Neural crest cell (in vitro differentiated cells): ENCODE measurements around the gene ADTRP. TPM values are rescaled to one million over a fixed set of nuclear protein-coding genes. Genes with fewer than 3 reads are reported as not detected.

Source experiments
- DNase-seq: peaks from one replicate; pipeline ENCODE4 v3.0.0; 2021; ENCODE audit warnings: low read depth, mixed read lengths, low spot score
- H3K27ac Mint-ChIP-seq: one replicate; pipeline ENCODE4 v1.8.0; 2021; ENCODE audit warnings: mild to moderate bottlenecking, mixed read lengths; ENCODE audit not compliant: unreplicated experiment
- H3K27me3 Mint-ChIP-seq: 2 replicates; pipeline ENCODE4 v1.8.0; 2021; ENCODE audit warnings: low read depth, mild to moderate bottlenecking, mixed read lengths
- H3K36me3 Mint-ChIP-seq: 2 replicates; pipeline ENCODE4 v1.8.0; 2021; ENCODE audit warnings: low read depth, mild to moderate bottlenecking, mixed read lengths
- H3K4me1 Mint-ChIP-seq: 2 replicates; pipeline ENCODE4 v1.8.0; 2021; ENCODE audit warnings: mixed read lengths
- H3K4me3 Mint-ChIP-seq: one replicate; pipeline ENCODE4 v1.8.0; 2021; ENCODE audit warnings: mild to moderate bottlenecking, mixed read lengths
- H3K9me3 Mint-ChIP-seq: 2 replicates; pipeline ENCODE4 v1.8.0; 2021; ENCODE audit warnings: mixed read lengths
- CTCF ChIP-seq: fragments of 200-600 bp; sonication (generic); conservative IDR thresholded peaks from 2 replicates; pipeline ENCODE4 v1.5.0; 2021; ENCODE audit warnings: antibody characterized with exemption, mild to moderate bottlenecking
- total RNA-seq: library from RNA; stranded (reverse); gene quantifications from 2 replicates; pipeline ENCODE4 v1.2.1, GENCODE V29; 2021

Gene ADTRP
- total RNA-seq, 1 donor from 2014 or later, result not detected

GRCh38 chr6:11714798-11715285 lies 63.8 kb downstream of the ADTRP start:
- no peak overlapping the region for H3K27ac Mint-ChIP-seq
- no peaks in the 10 kb centered on the region for H3K36me3 Mint-ChIP-seq
- TF ChIP-seq CTCF, result no peak
- no peaks in the 10 kb centered on the region for H3K4me1 Mint-ChIP-seq
- peaks cover 4% of the 10 kb centered on the region for H3K9me3 Mint-ChIP-seq
- no peaks in the 10 kb centered on the region for H3K27me3 Mint-ChIP-seq
- DNase-seq, result no peak
- no peak overlapping the region for H3K4me3 Mint-ChIP-seq

GRCh38 chr6:11714116-11714797 lies 64.3 kb downstream of the ADTRP start:
- Mint-ChIP-seq H3K9me3 (peaks cover 5% of the 10 kb centered on the region), H3K4me1 (no peaks in the 10 kb centered on the region), H3K36me3 (peaks cover under 1% of the 10 kb centered on the region), H3K4me3 (no peak overlapping the region), H3K27ac (no peak overlapping the region), H3K27me3 (no peaks in the 10 kb centered on the region)
- TF ChIP-seq CTCF, result no peak
- DNase-seq, result no peak

DNA sequence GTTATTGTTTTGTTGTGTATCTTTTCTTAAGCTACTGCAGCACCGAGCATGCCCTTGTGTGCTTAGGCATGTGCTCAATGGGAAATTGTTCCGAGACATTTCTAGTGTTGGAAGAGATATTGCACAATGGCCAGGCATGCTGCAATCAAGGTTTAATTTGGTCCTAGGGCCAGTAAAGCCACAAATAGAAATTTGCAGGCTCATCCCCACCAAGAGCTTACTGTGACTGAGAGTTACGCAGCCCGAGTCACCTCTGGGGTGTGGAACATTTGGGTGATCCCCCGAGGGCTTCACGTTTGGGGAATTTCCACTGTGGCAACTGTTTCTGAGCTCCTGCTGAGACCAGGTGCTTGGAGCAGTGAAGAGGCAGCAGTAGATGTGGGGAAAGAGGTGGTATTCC lies 65.8 kb downstream of the ADTRP start:
- peaks cover 3% of the 10 kb centered on the region for H3K36me3 Mint-ChIP-seq
- no peak overlapping the region for H3K27ac Mint-ChIP-seq
- no peaks in the 10 kb centered on the region for H3K4me1 Mint-ChIP-seq
- H3K4me3 Mint-ChIP-seq, result no peak overlapping the region
- no peak for TF ChIP-seq CTCF
- H3K27me3 Mint-ChIP-seq, result no peaks in the 10 kb centered on the region
- DNase-seq, result no peak
- H3K9me3 Mint-ChIP-seq, result peaks cover 14% of the 10 kb centered on the region

GRCh38 chr6:11711984-11712711 lies 66.5 kb downstream of the ADTRP start:
- no peak for DNase-seq
- Mint-ChIP-seq H3K4me1 (no peaks in the 10 kb centered on the region), H3K4me3 (no peak overlapping the region), H3K36me3 (peaks cover 3% of the 10 kb centered on the region), H3K27ac (no peak overlapping the region), H3K27me3 (no peaks in the 10 kb centered on the region), H3K9me3 (peaks cover 14% of the 10 kb centered on the region)
- no peak for TF ChIP-seq CTCF

- Mint-ChIP-seq H3K4me1 (no peaks in the 10 kb centered on the region), H3K27me3 (no peaks in the 10 kb centered on the region), H3K27ac (no peak overlapping the region)
Measured at GRCh38 chr6:11711003-11711983, 67.3 kb downstream of the ADTRP start.

More at GRCh38 chr6:11711003-11711983, 67.3 kb downstream of the ADTRP start:
- H3K36me3 Mint-ChIP-seq, result peaks cover 3% of the 10 kb centered on the region
- H3K4me3 Mint-ChIP-seq, result no peak overlapping the region
- no peak for DNase-seq
- no peak for TF ChIP-seq CTCF
- H3K9me3 Mint-ChIP-seq, result peaks cover 14% of the 10 kb centered on the region
